Vagina (tissue), 2 donors: Measurements from ENCODE around the gene VTI1A. TPM values are rescaled to one million over a fixed set of nuclear protein-coding genes. Genes with fewer than 3 reads are reported as not detected.

ENCODE experiments used
- DNase-seq, 2 donors: peaks; one replicate each; pipeline ENCODE4 v3.0.0-alpha.2; 2017; ENCODE audit errors: extremely low spot score in 2 of 2
- H3K27ac ChIP-seq: fragments of 200-600 bp; sonication (generic); one replicate; pipeline ENCODE4 v1.5.1; 2019
- H3K27me3 ChIP-seq: fragments of 200-600 bp; sonication (generic); one replicate; pipeline ENCODE4 v1.5.1; 2019
- H3K36me3 ChIP-seq, 2 donors: fragments of 200-600 bp; sonication (generic); one replicate each; pipeline ENCODE4 v1.5.1; 2017 to 2019
- H3K4me1 ChIP-seq: fragments of 200-600 bp; sonication (generic); one replicate; pipeline ENCODE4 v1.5.1; 2019
- H3K4me3 ChIP-seq, 2 donors: fragments of 200-600 bp; sonication (generic); 1 replicate in 1 of 2; 2 replicates in 1 of 2; pipeline ENCODE4 v1.5.1; 2016 to 2019
- H3K9me3 ChIP-seq: fragments of 200-600 bp; sonication (generic); one replicate; pipeline ENCODE4 v1.5.1; 2019
- CTCF ChIP-seq, 3 experiments: fragments of 450-650 bp in 2 of 3; fragments of 200-600 bp in 1 of 3; sonication (generic) in 1 of 3; IDR thresholded peaks; one replicate each; pipeline ENCODE4 v1.5.1; 2017 to 2019; ENCODE audit warnings: antibody characterized with exemption in 3 of 3, mild to moderate bottlenecking in 2 of 3, moderate library complexity in 2 of 3
- POLR2A ChIP-seq, 2 donors: fragments of 450-650 bp; IDR thresholded peaks; one replicate each; pipeline ENCODE4 v1.6.1; 2017; ENCODE audit warnings: antibody characterized with exemption in 2 of 2, mild to moderate bottlenecking in 2 of 2, moderate library complexity in 2 of 2
- POLR2AphosphoS5 ChIP-seq, 2 donors: sonication (generic); formaldehyde crosslinking; IDR thresholded peaks; one replicate each; pipeline ENCODE4 v1.9.0; 2017; ENCODE audit warnings: antibody characterized with exemption in 2 of 2, mild to moderate bottlenecking in 2 of 2, low read depth in 1 of 2; ENCODE audit not compliant: insufficient read depth in 1 of 2
- intact Hi-C: fragments of 100-400 bp; cut with DNase I; formaldehyde crosslinking; loops from one replicate; pipeline ENCODE4 v1.15.1; 2023
- total RNA-seq: library from RNA; depleted of rRNA; stranded (reverse); fragments of >200 nt; gene quantifications from one replicate; pipeline ENCODE4 v1.2.3, GENCODE V29; 2016

The VTI1A gene
- total RNA-seq, 1 donor from 2014 or later: 49.1 TPM

- no peak for DNase-seq
- TF ChIP-seq POLR2AphosphoS5 (IDR thresholded peaks at IDR 0.05; ENCODE audit: insufficient read depth in 1 of 2, low read depth in 1 of 2): no peak
- no peak for TF ChIP-seq CTCF (IDR thresholded peaks at IDR 0.05)
- TF ChIP-seq POLR2A (IDR thresholded peaks at IDR 0.05): no peak
- Histone ChIP-seq H3K27ac (no peak overlapping the region), H3K36me3 (no peaks in the 10 kb centered on the region), H3K4me3 (no peak overlapping the region), H3K27me3 (no peaks in the 10 kb centered on the region), H3K9me3 (no peaks in the 10 kb centered on the region), H3K4me1 (no peaks in the 10 kb centered on the region)
- intact Hi-C loops: no loop called here
Measured at GRCh38 chr10:112835944-112836451, 389.0 kb downstream of the VTI1A start.

GRCh38 chr10:112838784-112839481 is 391.9 kb downstream of the VTI1A start:
- TF ChIP-seq POLR2AphosphoS5 (IDR thresholded peaks at IDR 0.05; ENCODE audit: insufficient read depth in 1 of 2, low read depth in 1 of 2) (no peak), CTCF (IDR thresholded peaks at IDR 0.05) (no peak), POLR2A (IDR thresholded peaks at IDR 0.05) (no peak)
- H3K4me3 ChIP-seq: no peak overlapping the region
- H3K4me1 ChIP-seq: no peaks in the 10 kb centered on the region
- DNase-seq: no peak
- H3K36me3 ChIP-seq: no peaks in the 10 kb centered on the region
- no peaks in the 10 kb centered on the region for H3K27me3 ChIP-seq
- no peak overlapping the region for H3K27ac ChIP-seq
- no peaks in the 10 kb centered on the region for H3K9me3 ChIP-seq
- intact Hi-C loops: no loop called here

GRCh38 chr10:112839928-112840654 is 393.1 kb downstream of the VTI1A start:
- no peak overlapping the region for H3K4me3 ChIP-seq
- H3K4me1 ChIP-seq: no peaks in the 10 kb centered on the region
- no peaks in the 10 kb centered on the region for H3K9me3 ChIP-seq
- no peak for DNase-seq
- TF ChIP-seq CTCF (IDR thresholded peaks at IDR 0.05) (no peak), POLR2A (IDR thresholded peaks at IDR 0.05) (no peak), POLR2AphosphoS5 (IDR thresholded peaks at IDR 0.05; ENCODE audit: insufficient read depth in 1 of 2, low read depth in 1 of 2) (no peak)
- no peak overlapping the region for H3K27ac ChIP-seq
- H3K36me3 ChIP-seq: no peaks in the 10 kb centered on the region
- intact Hi-C loops: no loop called here
- no peaks in the 10 kb centered on the region for H3K27me3 ChIP-seq

- TF ChIP-seq POLR2A (IDR thresholded peaks at IDR 0.05) (no peak), CTCF (IDR thresholded peaks at IDR 0.05) (no peak), POLR2AphosphoS5 (IDR thresholded peaks at IDR 0.05; ENCODE audit: insufficient read depth in 1 of 2, low read depth in 1 of 2) (no peak)
- Histone ChIP-seq H3K4me1 (no peaks in the 10 kb centered on the region), H3K27ac (no peak overlapping the region), H3K36me3 (no peaks in the 10 kb centered on the region), H3K4me3 (no peak overlapping the region), H3K27me3 (no peaks in the 10 kb centered on the region), H3K9me3 (no peaks in the 10 kb centered on the region)
- intact Hi-C loops: no loop called here
- no peak for DNase-seq
Measured at GRCh38 chr10:112841549-112841948, 394.5 kb downstream of the VTI1A start.
